ENCODE results near the gene ZNF512. TPM values are rescaled to one million over a fixed set of nuclear protein-coding genes. Genes with fewer than 3 reads are reported as not detected.
"Not testable (repeated sequence)": the region's sequence is repeated elsewhere in the genome, so short reads cannot be mapped to it uniquely, and the experiment has no call there.

The ZNF512 gene
- total RNA-seq, 1 experiment from 2014 or later, result 34.2 TPM

DNA sequence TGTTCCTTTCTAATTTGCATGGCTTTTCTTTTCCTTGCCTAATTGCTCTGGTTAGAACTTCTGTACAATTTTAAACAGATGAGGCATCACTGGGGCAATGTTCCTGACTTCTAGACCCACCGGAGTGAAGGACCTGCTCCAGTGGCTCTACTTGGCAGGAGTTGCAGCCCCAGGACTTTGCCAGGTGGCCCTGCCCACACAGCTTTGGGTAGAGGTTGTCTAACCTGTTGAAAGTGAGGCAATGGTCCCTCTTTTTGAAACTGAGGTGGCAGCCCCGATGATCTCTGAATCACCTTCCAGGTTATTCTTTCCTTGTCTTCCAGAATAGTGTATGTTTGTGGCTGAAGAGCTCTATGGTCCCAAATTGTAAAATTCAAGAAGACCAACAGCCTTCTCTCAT lies 29.9 kb upstream of the ZNF512 start (continued):
- no peak for TF ChIP-seq ZBTB21 (CRISPR knock-in tag; IDR thresholded peaks at IDR 0.05; ENCODE audit: borderline replicate concordance)

DNA sequence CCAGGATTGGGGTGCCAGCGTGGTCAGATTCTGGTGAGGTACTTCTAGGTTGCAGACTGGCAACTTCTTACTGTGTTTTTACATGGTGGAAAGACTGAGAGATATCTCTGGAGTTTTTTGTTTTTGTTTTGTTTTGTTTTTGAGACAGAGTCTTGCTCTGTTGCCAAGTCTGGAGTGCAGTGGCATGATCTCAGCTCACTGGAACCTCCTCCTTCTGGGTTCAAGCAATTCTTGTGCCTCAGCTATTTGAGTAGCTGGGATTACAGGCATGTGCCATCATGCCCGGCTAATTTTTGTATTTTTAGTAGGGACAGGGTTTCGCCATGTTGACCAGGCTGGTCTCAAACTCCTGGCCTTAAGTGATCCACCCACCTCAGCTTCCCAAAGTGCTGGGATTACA lies 28.4 kb upstream of the ZNF512 start:
- H3K36me3 Mint-ChIP-seq; H3K9me3 Mint-ChIP-seq; ATAC-seq; CTCF ChIA-PET; POLR2A ChIA-PET; H3K27ac Mint-ChIP-seq; DNase-seq (ENCODE audit: low spot score); H3K4me3 Mint-ChIP-seq; H3K4me1 Mint-ChIP-seq: not testable (repeated sequence)
- H3K27me3 Mint-ChIP-seq (ENCODE audit: low read depth), result peaks cover 23% of the 10 kb centered on the region

DNA sequence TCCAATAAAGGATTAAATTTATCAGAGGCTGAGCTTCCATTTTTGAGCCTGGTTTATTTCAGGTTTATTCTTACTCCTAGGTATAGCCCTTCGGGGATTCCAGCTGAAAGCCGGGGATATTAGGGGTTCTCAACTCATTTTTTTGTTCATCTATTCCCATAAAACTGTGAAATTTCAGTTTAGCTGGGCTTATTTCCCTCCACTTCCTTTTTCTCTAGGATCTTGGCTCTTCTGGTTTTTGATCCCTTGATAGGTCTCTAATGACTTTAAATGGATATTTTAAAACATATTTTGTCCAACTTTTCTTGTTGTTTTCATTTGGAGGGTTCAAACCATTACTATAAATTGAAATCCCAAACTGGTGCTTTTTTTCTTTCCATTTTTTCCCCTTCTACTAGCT lies 23.6 kb upstream of the ZNF512 start:
- DNase-seq (ENCODE audit: low spot score), result no peak
- Mint-ChIP-seq H3K27me3 (ENCODE audit: low read depth) (peaks cover 6% of the 10 kb centered on the region), H3K4me1 (no peaks in the 10 kb centered on the region), H3K4me3 (no peak overlapping the region), H3K36me3 (peaks cover 5% of the 10 kb centered on the region; the same call in 1 of the 2 replicates), H3K27ac (no peak overlapping the region), H3K9me3 (peaks cover 10% of the 10 kb centered on the region)
- ATAC-seq, result no peak
- POLR2A ChIA-PET, result no interaction called here
- CTCF ChIA-PET, result no interaction called here
- TF ChIP-seq, protein P1, sequence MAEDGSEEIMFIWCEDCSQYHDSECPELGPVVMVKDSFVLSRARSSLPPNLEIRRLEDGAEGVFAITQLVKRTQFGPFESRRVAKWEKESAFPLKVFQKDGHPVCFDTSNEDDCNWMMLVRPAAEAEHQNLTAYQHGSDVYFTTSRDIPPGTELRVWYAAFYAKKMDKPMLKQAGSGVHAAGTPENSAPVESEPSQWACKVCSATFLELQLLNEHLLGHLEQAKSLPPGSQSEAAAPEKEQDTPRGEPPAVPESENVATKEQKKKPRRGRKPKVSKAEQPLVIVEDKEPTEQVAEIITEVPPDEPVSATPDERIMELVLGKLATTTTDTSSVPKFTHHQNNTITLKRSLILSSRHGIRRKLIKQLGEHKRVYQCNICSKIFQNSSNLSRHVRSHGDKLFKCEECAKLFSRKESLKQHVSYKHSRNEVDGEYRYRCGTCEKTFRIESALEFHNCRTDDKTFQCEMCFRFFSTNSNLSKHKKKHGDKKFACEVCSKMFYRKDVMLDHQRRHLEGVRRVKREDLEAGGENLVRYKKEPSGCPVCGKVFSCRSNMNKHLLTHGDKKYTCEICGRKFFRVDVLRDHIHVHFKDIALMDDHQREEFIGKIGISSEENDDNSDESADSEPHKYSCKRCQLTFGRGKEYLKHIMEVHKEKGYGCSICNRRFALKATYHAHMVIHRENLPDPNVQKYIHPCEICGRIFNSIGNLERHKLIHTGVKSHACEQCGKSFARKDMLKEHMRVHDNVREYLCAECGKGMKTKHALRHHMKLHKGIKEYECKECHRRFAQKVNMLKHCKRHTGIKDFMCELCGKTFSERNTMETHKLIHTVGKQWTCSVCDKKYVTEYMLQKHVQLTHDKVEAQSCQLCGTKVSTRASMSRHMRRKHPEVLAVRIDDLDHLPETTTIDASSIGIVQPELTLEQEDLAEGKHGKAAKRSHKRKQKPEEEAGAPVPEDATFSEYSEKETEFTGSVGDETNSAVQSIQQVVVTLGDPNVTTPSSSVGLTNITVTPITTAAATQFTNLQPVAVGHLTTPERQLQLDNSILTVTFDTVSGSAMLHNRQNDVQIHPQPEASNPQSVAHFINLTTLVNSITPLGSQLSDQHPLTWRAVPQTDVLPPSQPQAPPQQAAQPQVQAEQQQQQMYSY (CRISPR knock-in tag; IDR thresholded peaks at IDR 0.05), result no peak
- no peak for TF ChIP-seq ZBTB21 (CRISPR knock-in tag; IDR thresholded peaks at IDR 0.05; ENCODE audit: borderline replicate concordance)
- TF ChIP-seq, protein P2, sequence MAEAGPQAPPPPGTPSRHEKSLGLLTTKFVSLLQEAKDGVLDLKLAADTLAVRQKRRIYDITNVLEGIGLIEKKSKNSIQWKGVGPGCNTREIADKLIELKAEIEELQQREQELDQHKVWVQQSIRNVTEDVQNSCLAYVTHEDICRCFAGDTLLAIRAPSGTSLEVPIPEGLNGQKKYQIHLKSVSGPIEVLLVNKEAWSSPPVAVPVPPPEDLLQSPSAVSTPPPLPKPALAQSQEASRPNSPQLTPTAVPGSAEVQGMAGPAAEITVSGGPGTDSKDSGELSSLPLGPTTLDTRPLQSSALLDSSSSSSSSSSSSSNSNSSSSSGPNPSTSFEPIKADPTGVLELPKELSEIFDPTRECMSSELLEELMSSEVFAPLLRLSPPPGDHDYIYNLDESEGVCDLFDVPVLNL (CRISPR knock-in tag; IDR thresholded peaks at IDR 0.05; ENCODE audit: borderline replicate concordance, low read depth), result no peak
- TF ChIP-seq, protein P3, sequence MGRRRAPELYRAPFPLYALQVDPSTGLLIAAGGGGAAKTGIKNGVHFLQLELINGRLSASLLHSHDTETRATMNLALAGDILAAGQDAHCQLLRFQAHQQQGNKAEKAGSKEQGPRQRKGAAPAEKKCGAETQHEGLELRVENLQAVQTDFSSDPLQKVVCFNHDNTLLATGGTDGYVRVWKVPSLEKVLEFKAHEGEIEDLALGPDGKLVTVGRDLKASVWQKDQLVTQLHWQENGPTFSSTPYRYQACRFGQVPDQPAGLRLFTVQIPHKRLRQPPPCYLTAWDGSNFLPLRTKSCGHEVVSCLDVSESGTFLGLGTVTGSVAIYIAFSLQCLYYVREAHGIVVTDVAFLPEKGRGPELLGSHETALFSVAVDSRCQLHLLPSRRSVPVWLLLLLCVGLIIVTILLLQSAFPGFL (CRISPR knock-in tag; IDR thresholded peaks at IDR 0.05; ENCODE audit: borderline replicate concordance), result no peak
- TF ChIP-seq SMAD4 (CRISPR knock-in tag; IDR thresholded peaks at IDR 0.05), result no peak
- no peak for TF ChIP-seq ZNF416 (CRISPR knock-in tag; IDR thresholded peaks at IDR 0.05)
- no peak for TF ChIP-seq ZNF121 (CRISPR knock-in tag; IDR thresholded peaks at IDR 0.05)
- no peak for TF ChIP-seq OVOL2 (CRISPR knock-in tag; IDR thresholded peaks at IDR 0.05; ENCODE audit: borderline replicate concordance)
- TF ChIP-seq PRRX2 (CRISPR knock-in tag; IDR thresholded peaks at IDR 0.05), result no peak
- TF ChIP-seq, protein P4, sequence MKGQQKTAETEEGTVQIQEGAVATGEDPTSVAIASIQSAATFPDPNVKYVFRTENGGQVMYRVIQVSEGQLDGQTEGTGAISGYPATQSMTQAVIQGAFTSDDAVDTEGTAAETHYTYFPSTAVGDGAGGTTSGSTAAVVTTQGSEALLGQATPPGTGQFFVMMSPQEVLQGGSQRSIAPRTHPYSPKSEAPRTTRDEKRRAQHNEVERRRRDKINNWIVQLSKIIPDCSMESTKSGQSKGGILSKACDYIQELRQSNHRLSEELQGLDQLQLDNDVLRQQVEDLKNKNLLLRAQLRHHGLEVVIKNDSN (CRISPR knock-in tag; IDR thresholded peaks at IDR 0.05), result no peak
- TF ChIP-seq, protein P5, sequence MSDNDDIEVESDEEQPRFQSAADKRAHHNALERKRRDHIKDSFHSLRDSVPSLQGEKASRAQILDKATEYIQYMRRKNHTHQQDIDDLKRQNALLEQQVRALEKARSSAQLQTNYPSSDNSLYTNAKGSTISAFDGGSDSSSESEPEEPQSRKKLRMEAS (CRISPR knock-in tag; IDR thresholded peaks at IDR 0.05), result no peak
- TF ChIP-seq ZNF232 (CRISPR knock-in tag; IDR thresholded peaks at IDR 0.05), result no peak
- TF ChIP-seq GRHL2 (CRISPR knock-in tag; IDR thresholded peaks at IDR 0.05; ENCODE audit: insufficient replicate concordance, severe bottlenecking), result no peak

DNA sequence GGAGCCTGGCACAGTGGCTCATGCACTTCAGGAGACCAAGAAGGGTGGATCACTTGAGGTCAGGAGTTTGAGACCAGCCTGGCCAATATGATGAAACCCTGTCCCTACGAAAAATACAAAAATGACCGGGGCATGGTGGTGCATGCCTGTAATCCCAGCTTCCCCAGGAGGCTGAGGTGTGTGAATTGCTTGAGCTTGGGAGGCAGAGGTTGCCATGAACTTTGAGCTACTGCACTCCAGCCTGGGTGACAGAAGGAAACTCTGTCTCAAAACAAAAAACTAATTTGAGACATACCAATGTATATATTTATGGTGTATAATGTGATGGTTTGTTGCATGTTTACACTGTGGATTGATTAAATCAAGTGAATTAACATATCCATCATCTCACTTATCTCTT lies 21.8 kb upstream of the ZNF512 start:
- ATAC-seq, result no peak
- H3K27ac Mint-ChIP-seq, result no peak overlapping the region
- peaks cover 10% of the 10 kb centered on the region for H3K9me3 Mint-ChIP-seq
- ChIA-PET POLR2A (no interaction called here), CTCF (no interaction called here)
- H3K36me3 Mint-ChIP-seq, result peaks cover 5% of the 10 kb centered on the region; the same call in 1 of the 2 replicates
- no peak overlapping the region for H3K4me3 Mint-ChIP-seq
- H3K4me1 Mint-ChIP-seq, result no peaks in the 10 kb centered on the region
- peaks cover 19% of the 10 kb centered on the region for H3K27me3 Mint-ChIP-seq (ENCODE audit: low read depth)
- no peak for DNase-seq (ENCODE audit: low spot score)
- no peak for TF ChIP-seq MYBL2 (CRISPR knock-in tag; IDR thresholded peaks at IDR 0.05)
- TF ChIP-seq ZNF416 (CRISPR knock-in tag; IDR thresholded peaks at IDR 0.05), result no peak
- no peak for TF ChIP-seq EMX1 (CRISPR knock-in tag; IDR thresholded peaks at IDR 0.05)
- TF ChIP-seq, protein P2 (CRISPR knock-in tag; IDR thresholded peaks at IDR 0.05; ENCODE audit: borderline replicate concordance, low read depth), result no peak
- no peak for TF ChIP-seq FOXP1 (CRISPR knock-in tag; IDR thresholded peaks at IDR 0.05; ENCODE audit: borderline replicate concordance)
- no peak for TF ChIP-seq ZNF232 (CRISPR knock-in tag; IDR thresholded peaks at IDR 0.05)
- no peak for TF ChIP-seq NR2C2 (CRISPR knock-in tag; IDR thresholded peaks at IDR 0.05)
- TF ChIP-seq, protein P6, sequence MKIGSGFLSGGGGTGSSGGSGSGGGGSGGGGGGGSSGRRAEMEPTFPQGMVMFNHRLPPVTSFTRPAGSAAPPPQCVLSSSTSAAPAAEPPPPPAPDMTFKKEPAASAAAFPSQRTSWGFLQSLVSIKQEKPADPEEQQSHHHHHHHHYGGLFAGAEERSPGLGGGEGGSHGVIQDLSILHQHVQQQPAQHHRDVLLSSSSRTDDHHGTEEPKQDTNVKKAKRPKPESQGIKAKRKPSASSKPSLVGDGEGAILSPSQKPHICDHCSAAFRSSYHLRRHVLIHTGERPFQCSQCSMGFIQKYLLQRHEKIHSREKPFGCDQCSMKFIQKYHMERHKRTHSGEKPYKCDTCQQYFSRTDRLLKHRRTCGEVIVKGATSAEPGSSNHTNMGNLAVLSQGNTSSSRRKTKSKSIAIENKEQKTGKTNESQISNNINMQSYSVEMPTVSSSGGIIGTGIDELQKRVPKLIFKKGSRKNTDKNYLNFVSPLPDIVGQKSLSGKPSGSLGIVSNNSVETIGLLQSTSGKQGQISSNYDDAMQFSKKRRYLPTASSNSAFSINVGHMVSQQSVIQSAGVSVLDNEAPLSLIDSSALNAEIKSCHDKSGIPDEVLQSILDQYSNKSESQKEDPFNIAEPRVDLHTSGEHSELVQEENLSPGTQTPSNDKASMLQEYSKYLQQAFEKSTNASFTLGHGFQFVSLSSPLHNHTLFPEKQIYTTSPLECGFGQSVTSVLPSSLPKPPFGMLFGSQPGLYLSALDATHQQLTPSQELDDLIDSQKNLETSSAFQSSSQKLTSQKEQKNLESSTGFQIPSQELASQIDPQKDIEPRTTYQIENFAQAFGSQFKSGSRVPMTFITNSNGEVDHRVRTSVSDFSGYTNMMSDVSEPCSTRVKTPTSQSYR (CRISPR knock-in tag; IDR thresholded peaks at IDR 0.05), result no peak

Data from WTC11 (cell line).